ENCODE data around the gene GATAD2A. TPM values are rescaled to one million over a fixed set of nuclear protein-coding genes. Genes with fewer than 3 reads are reported as not detected.

GATAD2A gene
- total RNA-seq, 1 experiment from 2014 or later: 80.3 TPM

DNA sequence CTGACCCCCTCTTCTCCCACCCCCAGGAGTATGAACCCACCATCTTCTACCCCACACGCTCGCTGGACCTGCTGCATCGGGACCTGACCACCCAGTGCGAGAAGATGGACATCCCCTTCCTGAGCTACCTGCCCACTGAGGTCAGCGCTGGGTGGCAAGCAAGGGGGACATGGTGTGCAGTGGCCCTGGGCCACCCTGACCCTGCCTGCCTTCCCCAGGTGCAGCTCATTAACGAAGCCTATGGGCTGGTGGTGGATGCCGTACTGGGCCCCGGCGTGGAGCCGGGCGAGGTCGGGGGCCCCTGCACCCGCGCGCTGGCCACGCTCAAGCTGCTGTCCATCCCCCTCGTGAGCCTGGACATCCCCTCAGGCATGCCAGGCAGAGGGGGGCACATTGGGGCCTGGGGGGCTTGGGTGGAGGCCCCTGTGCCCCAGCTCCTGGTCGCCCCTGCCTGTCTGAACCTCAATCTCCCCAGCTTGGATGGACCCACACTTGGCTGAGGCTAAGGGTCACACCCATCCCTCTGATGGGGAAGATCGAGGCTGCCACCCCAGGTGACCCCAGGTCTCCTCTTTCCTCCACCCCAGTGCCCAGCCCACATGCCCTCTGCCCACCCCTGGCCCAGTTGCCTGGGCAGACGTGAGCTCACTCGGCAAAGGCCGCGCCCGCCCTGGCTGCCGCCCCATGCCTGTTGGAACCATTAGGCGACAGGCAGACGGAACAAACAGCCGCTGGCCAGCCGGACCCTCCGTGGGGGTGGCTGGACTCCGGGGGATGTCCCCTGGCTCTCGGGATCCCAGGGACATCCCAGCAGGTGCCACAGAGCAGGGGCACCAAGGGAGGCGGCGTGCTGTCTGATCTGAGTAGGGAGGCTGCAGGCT, 130.1 kb downstream of the GATAD2A start:
- in situ Hi-C loops (cut with HindIII; ENCODE audit: low sequenced_read_pairs): no loop called here
- DNase-seq (ENCODE audit: low spot score): no peak

DNA sequence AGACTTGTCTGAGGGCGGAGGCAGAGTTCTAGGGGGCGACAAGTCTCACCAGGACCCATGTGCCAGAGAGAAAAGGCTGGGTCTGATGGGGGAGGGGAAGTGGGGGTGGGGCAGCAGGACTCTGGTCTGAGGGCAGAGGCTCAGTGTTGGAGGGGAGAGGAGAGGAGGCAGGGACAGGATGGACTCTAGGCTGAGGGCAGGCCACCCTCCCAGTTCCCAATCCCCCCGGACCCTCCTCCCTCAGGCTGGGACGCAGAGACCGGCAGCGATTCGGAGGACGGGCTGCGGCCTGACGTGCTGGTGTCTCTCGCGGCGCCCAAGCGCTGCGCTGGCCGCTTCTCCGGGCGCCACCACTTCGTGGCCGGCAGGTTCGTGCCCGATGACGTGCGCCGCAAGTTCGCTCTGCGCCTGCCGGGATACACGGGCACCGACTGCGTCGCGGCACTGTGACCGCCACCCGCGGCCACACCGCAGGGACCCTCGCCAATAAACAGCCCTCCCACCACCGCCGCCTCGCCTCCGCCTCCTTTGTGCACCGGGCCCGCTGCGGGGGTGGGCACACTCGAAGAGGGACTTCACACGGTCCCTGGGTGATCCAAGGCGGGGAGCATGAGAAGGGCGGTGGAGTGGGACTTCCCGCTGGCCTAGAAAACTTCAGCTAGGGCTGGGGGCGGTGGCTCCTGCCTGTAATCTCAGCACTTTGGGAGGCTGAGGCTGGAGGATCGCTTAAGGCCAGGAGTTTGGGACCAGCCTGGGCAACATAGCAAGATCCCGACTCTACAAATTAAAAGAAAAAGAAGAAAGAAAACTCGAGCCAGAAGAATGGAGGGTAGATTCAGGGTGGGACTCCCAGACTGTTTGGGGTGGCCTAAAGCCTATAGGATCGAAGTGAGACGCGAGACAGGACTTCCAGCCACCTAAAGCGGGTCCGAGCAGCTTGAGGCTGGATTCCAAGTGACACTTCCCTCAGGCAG, 131.9 kb downstream of the GATAD2A start:
- in situ Hi-C loops (cut with HindIII; ENCODE audit: low sequenced_read_pairs): no loop called here
- no peak for DNase-seq (ENCODE audit: low spot score)

DNA sequence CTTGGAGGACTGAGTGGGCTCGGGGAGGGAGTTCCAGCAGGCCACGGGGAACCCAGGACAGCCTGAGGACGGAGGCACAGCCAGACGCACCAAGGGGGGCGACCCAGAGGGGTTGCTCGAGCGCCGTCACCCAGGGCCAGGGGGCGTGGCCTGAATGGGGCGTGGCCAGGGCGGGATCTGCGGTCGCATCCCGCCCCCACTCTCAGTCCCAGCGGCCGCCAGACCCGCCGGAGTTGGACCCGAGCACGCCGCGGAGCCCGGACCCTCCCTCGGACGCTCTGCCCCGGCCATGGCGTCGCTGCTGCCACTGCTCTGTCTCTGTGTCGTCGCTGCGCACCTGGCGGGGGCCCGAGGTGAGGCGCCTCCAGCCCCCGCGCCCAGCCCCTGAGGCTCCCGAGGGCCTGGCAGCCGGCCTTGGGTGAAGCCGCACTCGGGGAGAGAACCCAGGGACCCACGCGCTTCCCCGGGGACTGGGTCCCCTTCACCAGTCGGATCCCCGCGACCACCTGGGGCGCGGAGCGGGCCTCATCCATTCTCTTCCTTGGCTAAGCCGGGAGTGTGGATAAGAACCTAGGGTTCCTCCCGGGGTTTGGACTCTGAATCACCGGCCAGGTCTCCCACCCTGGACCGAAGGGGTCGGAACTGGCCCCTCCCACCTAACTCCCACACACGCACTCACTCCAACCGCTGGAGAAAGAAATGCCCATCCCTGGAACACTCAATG, 132.7 kb downstream of the GATAD2A start, which contains the start of gene CILP2:
CILP2 (plus strand) TSS at position 205 of the 724 bp plus-strand sequence; CDS start at position 290, 85 bp downstream.
- DNase-seq (ENCODE audit: low spot score): no peak
- in situ Hi-C loops (cut with HindIII; ENCODE audit: low sequenced_read_pairs): no loop called here

DNA sequence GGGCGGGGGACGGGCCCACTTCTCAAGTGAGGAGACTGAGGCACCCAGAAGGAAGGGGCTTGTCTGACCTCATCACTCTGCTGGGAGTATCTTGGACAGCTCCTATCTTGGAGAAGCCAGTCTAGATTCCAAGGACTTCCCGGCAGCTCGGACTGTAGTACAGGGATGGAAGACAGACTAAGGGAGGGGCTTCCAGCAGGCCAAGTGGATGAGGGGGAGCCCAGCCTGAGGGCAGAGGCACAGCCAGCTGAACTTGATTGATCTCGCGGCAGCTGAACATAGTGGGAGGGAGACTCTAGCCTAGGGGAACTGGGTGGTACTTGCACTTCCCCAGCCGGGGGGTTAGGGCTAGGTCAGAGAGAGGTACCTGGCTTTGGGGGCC, 133.3 kb downstream of the GATAD2A start:
- DNase-seq (ENCODE audit: low spot score): no peak
- in situ Hi-C loops (cut with HindIII; ENCODE audit: low sequenced_read_pairs): no loop called here

DNA sequence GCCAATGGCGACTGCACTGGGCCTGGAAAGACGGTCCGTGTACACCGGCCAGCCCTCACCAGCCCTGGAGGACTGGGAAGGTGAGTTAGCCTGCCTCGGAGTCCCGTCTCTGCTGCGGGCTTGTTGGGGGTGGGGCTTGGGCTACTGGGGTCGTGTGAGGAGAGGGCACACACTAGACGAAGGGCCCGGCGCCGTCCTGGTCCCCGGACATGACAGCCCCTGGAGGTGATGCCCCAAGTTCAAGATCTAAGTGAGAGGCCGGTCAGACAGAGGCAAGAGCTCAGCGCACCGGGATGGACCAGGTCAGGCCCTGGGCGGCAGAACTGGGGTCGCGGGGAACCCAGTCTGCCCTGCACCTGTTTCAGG, 134.2 kb downstream of the GATAD2A start:
- DNase-seq (ENCODE audit: low spot score): no peak
- in situ Hi-C loops (cut with HindIII; ENCODE audit: low sequenced_read_pairs): no loop called here

DNA sequence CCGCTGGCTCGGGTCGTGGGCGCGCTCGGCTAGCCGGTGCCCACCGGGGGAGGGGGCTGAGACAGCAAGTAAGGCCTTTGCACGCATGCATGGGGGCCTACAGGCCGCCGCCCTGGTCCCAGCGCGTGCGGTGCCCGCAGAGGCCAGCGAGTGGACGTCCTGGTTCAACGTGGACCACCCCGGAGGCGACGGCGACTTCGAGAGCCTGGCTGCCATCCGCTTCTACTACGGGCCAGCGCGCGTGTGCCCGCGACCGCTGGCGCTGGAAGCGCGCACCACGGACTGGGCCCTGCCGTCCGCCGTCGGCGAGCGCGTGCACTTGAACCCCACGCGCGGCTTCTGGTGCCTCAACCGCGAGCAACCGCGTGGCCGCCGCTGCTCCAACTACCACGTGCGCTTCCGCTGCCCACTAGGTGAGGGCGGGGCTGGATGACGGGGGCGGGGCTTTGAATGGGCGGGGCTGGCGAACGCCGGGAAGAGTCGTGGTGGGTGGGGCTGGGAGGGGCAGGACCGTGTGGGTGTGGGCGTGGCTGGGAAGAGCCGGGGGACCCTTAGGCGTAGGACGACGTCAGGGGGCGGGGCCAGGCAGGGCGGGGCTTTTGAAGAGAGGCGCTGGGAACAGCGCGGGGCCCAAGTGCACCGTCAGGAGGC, 134.7 kb downstream of the GATAD2A start:
- no peak for DNase-seq (ENCODE audit: low spot score)
- in situ Hi-C loops (cut with HindIII; ENCODE audit: low sequenced_read_pairs): no loop called here

DNA sequence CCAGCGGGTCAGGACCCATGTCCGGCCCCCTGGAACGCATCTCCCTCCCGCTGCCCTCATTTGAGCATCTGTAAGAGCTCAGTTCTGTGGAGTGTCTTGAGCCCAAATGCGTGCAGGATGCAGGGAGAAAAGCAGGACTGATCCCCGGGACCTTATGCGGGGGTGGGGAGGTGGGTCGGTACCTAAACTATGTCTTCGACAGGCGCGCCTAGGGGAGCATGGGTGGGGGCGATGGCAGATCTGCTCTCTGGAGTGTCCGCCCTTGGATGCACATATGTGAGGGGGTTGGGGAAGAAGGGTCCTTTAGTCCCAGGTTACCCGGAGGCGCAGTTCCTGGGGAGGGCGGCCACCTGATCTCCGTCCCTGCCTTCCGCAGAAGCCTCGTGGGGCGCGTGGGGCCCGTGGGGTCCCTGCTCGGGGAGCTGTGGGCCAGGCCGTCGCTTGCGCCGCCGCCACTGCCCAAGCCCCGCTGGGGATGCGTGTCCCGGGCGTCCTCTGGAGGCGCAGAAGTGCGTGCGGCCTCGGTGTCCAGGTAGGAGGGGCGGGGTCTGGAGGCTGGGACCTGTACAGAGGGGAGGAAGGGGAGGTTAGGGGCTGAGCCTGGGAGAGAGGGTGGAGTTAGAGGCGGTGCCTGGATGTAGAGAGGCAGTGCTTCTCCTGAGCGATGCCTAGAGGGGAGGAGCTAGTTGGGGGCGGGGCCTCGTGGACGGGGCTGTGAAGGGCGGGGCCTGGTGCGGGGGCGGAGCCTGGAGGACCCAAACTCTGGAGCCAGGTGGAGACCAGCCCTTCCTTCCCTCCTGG, 135.4 kb downstream of the GATAD2A start:
- in situ Hi-C loops (cut with HindIII; ENCODE audit: low sequenced_read_pairs): no loop called here
- DNase-seq (ENCODE audit: low spot score): no peak

DNA sequence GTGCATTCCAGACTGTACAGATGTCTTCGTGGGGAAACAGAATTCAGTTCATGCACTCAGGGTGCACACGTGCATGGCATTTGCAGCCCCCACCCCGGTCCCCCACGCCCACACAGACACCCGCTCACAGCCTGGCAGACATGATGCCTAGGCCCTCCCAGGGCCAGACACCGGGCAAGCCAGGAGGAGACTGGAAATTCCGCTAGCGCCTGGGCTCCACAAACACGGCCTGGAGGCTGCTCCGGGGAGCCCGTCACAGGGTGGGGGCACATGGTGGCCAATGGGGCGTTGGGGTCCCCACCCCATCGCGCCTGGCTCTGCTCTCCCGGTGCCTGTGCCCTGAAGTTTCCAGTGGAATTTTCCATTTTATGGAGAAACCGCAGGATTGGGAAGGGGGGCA, 136.1 kb downstream of the GATAD2A start:
- in situ Hi-C loops (cut with HindIII; ENCODE audit: low sequenced_read_pairs): no loop called here
- DNase-seq (ENCODE audit: low spot score): no peak

DNA sequence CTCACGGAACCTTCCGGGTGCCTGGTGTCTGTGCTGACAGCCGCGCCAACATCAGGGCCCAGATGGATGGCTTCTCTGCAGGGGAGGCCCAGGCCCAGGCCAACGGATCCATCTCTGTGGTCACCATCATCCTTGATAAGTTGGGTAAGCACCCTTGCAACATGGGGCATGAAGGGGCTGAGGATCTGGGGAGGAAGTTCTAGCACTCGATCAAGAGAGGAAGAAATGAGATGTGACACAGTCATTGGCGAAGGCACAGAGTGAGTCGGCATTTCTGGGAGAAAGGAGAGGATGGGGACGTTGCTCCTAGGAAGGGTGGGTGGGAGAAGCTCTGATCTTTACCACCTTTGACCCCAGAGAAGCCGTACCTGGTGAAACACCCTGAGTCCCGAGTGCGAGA, 137.0 kb downstream of the GATAD2A start:
- DNase-seq (ENCODE audit: low spot score): no peak
- in situ Hi-C loops (cut with HindIII; ENCODE audit: low sequenced_read_pairs): no loop called here

DNA sequence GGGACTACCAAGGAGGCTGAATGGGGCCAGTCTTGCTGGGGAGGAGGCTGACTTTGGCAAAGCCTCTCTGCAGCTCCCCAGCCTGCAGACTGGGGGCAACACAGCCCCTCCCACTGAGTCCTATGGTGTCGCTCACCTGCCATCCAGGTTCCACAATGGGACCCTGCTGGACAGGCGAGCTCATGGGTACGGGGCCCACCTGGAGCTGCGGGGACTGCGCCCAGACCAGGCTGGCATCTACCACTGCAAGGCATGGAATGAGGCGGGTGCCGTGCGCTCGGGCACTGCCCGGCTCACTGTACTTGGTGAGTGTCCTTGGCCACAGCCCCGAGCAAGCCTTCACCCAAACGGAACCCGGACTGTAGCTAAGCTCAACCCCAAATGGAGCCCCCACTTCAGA, 137.6 kb downstream of the GATAD2A start:
- in situ Hi-C loops (cut with HindIII; ENCODE audit: low sequenced_read_pairs): no loop called here
- no peak for DNase-seq (ENCODE audit: low spot score)

DNA sequence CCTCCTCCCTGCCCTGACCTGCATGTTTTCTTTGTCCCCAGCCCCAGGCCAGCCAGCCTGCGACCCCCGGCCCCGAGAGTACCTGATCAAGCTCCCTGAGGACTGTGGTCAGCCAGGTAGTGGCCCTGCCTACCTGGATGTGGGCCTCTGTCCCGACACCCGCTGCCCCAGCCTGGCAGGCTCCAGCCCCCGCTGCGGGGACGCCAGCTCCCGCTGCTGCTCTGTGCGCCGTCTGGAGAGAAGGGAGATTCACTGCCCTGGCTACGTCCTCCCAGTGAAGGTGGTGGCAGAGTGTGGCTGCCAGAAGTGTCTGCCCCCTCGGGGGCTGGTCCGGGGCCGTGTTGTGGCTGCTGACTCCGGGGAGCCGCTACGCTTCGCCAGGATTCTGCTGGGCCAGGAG, 138.2 kb downstream of the GATAD2A start:
- no peak for DNase-seq (ENCODE audit: low spot score)
- in situ Hi-C loops (cut with HindIII; ENCODE audit: low sequenced_read_pairs): no loop called here

DNA sequence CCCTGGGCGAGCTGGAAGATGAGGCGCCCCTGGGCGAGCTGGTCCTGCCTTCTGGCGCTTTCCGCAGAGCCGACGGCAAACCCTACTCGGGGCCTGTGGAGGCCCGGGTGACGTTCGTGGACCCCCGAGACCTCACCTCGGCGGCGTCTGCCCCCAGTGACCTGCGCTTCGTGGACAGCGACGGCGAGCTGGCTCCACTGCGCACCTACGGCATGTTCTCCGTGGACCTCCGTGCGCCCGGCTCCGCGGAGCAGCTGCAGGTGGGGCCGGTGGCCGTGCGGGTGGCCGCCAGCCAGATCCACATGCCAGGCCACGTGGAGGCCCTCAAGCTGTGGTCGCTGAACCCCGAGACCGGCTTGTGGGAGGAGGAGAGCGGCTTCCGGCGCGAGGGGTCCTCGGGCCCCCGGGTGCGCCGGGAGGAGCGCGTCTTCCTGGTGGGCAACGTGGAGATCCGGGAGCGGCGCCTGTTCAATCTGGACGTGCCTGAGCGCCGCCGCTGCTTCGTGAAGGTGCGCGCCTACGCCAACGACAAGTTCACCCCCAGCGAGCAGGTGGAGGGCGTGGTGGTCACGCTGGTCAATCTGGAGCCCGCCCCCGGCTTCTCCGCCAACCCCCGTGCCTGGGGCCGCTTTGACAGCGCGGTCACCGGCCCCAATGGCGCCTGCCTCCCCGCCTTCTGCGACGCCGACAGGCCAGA, 138.9 kb downstream of the GATAD2A start:
- DNase-seq (ENCODE audit: low spot score): no peak
- in situ Hi-C loops (cut with HindIII; ENCODE audit: low sequenced_read_pairs): no loop called here

DNA sequence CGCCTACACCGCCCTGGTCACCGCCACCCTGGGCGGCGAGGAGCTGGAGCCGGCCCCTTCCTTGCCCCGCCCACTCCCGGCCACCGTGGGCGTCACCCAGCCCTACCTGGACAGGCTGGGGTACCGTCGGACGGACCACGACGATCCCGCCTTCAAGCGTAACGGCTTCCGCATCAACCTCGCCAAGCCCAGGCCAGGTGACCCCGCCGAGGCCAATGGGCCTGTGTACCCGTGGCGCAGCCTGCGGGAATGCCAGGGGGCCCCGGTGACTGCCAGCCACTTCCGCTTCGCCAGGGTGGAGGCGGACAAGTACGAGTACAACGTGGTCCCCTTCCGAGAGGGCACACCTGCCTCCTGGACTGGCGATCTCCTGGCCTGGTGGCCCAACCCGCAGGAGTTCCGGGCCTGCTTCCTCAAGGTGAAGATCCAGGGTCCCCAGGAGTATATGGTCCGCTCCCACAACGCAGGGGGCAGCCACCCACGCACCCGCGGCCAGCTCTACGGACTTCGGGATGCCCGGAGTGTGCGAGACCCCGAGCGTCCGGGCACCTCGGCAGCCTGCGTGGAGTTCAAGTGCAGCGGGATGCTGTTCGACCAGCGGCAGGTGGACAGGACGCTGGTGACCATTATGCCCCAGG, 139.6 kb downstream of the GATAD2A start:
- in situ Hi-C loops (cut with HindIII; ENCODE audit: low sequenced_read_pairs): no loop called here
- DNase-seq (ENCODE audit: low spot score): no peak

DNA sequence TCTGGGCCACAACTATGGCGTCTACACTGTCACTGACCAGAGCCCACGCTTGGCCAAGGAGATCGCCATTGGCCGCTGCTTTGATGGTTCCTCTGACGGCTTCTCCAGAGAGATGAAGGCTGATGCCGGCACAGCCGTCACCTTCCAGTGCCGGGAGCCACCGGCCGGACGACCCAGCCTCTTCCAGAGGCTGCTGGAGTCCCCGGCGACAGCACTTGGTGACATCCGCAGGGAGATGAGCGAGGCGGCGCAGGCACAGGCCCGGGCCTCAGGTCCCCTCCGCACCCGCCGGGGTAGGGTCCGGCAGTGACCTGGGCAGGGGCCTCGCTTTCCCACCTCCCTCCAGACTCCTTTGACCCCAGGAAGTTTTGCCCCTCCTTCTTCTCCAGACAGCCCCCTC, 140.2 kb downstream of the GATAD2A start:
- DNase-seq (ENCODE audit: low spot score): no peak
- in situ Hi-C loops (cut with HindIII; ENCODE audit: low sequenced_read_pairs): no loop called here

DNA sequence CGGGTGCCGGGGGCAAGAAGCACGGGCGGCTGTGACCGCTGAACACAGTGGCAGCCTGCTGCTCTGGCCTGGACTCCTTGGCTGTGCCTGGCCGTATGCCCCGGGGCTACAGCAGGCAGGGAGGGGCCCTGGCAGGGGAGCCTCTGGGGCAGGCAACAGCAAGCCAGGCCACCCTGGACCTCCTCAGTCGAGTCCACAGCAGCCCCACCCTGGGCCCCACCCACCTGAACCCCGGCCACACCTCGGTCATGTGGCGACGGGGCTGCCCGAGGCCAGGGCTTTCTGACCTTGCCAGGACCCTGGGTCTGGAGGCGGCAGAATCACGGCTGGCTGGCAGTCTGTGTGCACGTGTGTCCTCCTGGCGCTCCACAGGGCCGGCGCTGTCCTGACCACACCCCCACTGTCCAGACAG, 141.3 kb downstream of the GATAD2A start:
- in situ Hi-C loops (cut with HindIII; ENCODE audit: low sequenced_read_pairs): no loop called here

DNA sequence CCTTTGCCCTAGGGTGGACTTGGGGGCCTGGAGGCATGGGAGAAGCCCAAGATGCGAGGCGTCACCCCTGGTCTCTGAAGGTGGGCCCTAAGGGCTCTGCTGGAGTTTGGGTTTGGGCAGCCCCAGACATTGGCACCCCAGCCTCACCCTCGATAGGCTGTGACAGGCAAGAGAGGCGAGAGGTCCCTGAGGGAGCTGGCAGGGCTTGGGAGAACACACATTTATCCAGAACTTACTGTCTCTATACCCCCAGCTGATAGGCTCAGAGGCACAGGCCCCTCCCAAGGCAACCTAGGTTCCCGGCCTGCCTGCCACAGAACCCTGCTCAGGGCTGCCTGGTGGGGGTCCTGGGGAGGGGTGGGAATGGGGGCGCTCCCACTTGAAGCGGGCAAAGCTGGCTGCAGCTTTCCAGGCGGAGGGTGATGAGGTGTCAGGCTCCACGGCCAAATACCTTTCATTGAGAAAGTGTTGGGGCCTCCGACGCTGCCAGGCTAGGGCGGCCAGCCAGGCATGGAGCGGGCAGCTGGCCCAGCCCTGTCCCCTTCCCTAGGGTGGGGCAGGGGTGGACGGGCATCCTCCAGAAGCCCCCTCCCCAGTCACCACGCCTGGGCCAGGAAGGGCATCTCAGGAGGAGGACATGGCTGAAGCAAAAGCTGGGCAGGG, 142.3 kb downstream of the GATAD2A start:
- no peak for DNase-seq (ENCODE audit: low spot score)
- in situ Hi-C loops (cut with HindIII; ENCODE audit: low sequenced_read_pairs): no loop called here

More for the DNA sequence above, 141.3 kb downstream of the GATAD2A start:
- no peak for DNase-seq (ENCODE audit: low spot score)

Measured in G401 (cell line).